NB4 (cell line): Measurements from ENCODE around the gene ZNF439.

ENCODE experiments used
- POLR2A ChIP-seq: IDR thresholded peaks from 2 replicates; pipeline ENCODE4 v1.6.1; 2011; ENCODE audit warnings: mild to moderate bottlenecking; ENCODE audit not compliant: insufficient read length; ENCODE audit errors: extremely low read depth
- TF ChIP-seq, protein P1 (sequence below): IDR thresholded peaks from one replicate; pipeline ENCODE4 v1.5.1; 2012; ENCODE audit warnings: low read depth, low read length

DNA sequence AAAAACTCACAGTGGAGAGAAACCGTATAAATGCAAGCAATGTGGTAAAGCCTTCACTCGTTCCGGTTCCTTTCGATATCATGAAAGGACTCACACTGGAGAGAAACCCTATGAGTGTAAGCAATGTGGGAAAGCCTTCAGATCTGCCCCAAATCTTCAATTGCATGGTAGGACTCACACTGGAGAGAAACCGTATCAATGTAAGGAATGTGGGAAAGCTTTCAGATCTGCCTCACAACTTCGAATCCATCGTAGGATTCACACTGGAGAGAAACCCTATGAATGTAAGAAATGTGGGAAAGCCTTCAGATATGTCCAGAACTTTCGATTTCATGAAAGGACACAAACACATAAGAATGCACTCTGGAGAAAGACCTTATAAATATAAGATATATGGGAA is 19.7 kb downstream of the ZNF439 start:
- TF ChIP-seq, protein P1, sequence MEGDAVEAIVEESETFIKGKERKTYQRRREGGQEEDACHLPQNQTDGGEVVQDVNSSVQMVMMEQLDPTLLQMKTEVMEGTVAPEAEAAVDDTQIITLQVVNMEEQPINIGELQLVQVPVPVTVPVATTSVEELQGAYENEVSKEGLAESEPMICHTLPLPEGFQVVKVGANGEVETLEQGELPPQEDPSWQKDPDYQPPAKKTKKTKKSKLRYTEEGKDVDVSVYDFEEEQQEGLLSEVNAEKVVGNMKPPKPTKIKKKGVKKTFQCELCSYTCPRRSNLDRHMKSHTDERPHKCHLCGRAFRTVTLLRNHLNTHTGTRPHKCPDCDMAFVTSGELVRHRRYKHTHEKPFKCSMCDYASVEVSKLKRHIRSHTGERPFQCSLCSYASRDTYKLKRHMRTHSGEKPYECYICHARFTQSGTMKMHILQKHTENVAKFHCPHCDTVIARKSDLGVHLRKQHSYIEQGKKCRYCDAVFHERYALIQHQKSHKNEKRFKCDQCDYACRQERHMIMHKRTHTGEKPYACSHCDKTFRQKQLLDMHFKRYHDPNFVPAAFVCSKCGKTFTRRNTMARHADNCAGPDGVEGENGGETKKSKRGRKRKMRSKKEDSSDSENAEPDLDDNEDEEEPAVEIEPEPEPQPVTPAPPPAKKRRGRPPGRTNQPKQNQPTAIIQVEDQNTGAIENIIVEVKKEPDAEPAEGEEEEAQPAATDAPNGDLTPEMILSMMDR, result no peak
- TF ChIP-seq POLR2A, result no peak
